Measurements from ENCODE around the gene HELZ.

DNA sequence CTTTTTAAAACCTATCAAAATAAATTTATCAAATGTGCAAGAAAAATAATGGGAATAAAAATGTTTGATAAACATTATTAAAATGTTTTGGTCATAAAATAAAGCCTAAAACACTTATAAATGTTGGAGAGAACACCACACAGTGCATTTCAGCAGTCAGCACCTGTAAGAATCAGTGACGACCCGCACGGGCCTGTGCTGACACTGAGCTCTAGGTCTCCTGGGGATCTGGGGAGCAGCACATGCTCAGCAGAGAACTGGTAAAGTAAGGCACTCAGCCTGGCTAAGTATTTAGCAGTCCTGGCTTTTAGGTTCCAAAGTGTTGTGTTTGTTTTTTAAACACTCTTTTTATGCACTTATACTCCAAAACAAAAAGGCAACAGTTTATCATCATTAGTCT is 46.9 kb downstream of the HELZ start:
- TF ChIP-seq, protein P1, sequence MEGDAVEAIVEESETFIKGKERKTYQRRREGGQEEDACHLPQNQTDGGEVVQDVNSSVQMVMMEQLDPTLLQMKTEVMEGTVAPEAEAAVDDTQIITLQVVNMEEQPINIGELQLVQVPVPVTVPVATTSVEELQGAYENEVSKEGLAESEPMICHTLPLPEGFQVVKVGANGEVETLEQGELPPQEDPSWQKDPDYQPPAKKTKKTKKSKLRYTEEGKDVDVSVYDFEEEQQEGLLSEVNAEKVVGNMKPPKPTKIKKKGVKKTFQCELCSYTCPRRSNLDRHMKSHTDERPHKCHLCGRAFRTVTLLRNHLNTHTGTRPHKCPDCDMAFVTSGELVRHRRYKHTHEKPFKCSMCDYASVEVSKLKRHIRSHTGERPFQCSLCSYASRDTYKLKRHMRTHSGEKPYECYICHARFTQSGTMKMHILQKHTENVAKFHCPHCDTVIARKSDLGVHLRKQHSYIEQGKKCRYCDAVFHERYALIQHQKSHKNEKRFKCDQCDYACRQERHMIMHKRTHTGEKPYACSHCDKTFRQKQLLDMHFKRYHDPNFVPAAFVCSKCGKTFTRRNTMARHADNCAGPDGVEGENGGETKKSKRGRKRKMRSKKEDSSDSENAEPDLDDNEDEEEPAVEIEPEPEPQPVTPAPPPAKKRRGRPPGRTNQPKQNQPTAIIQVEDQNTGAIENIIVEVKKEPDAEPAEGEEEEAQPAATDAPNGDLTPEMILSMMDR (IDR thresholded peaks at IDR 0.05; ENCODE audit: poor library complexity) = no peak
- no peak for TF ChIP-seq EZH2 (IDR thresholded peaks at IDR 0.05; ENCODE audit: borderline replicate concordance)
- no peak for TF ChIP-seq EZH2phosphoT487 (IDR thresholded peaks at IDR 0.05; ENCODE audit: low read depth, severe bottlenecking, unreplicated experiment)
